ENCODE data around the gene LTB4R2.

Gene LTB4R2

GRCh38 chr14:24277606-24278321 is 32.2 kb upstream of the LTB4R2 start:
- DNase-seq (ENCODE audit: low read depth): no peak

- DNase-seq (ENCODE audit: low read depth): no peak
Observed at GRCh38 chr14:24278424-24278823, 31.5 kb upstream of the LTB4R2 start.

GRCh38 chr14:24279301-24280186 is 30.4 kb upstream of the LTB4R2 start:
- DNase-seq (ENCODE audit: low read depth): peak; percentile 41

DNA sequence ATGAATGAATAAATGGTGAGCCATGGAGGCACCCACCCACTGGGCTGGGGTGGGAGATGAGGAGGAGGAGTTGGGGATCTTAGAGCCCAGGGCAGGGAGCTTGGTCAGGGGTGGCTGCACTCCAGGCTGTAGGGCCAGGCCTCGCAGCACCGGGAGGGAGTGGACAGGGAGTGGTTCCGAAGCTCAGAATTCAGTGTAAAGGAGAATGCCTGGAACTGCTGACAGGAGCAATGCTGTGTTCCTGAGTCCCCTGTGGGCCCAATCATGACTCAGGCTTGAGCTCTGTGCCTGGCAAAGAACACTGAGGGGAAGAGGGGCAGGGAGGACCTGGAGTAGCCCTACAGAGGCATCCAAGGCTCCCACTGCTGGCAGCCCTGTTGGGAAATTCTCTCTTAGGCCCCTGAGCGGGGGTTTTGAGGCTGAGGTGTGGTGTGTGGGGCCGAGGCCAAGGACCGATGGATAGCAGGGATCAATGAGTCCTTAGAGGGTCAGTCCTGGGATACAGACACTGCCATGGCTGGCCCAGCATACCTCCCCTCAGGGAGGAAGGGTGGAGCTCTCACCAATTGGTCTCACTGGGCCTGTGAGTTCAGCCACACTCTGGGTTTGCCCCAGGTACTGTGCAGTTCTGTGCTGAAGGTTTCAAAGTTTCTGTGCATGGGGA is 29.0 kb upstream of the LTB4R2 start:
- DNase-seq (ENCODE audit: low read depth): no peak

- DNase-seq (ENCODE audit: low read depth): no peak
Observed at GRCh38 chr14:24281636-24282035, 28.3 kb upstream of the LTB4R2 start.

DNA sequence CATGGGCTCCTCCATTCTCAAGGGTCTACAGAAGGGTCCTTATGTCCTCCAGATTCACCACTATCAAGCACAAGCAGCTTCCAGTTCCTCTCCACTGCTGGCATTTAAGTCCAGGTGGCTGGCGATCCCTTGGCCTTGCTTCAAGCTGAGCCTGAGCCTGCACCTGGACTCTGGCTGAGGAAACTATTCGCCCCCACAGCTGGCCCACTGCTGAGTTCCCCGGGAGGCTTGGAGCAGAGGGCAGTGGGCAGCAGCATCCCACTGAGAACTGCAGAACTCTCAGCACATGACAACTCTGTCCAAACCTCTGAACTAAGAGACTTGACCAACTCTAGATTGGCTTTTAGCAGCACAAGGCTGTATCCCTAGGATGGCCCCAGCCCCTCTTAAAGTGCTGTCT is 27.2 kb upstream of the LTB4R2 start:
- DNase-seq (ENCODE audit: low read depth): no peak

- no peak for DNase-seq (ENCODE audit: low read depth)
Observed at GRCh38 chr14:24283796-24284460, 26.0 kb upstream of the LTB4R2 start.

DNA sequence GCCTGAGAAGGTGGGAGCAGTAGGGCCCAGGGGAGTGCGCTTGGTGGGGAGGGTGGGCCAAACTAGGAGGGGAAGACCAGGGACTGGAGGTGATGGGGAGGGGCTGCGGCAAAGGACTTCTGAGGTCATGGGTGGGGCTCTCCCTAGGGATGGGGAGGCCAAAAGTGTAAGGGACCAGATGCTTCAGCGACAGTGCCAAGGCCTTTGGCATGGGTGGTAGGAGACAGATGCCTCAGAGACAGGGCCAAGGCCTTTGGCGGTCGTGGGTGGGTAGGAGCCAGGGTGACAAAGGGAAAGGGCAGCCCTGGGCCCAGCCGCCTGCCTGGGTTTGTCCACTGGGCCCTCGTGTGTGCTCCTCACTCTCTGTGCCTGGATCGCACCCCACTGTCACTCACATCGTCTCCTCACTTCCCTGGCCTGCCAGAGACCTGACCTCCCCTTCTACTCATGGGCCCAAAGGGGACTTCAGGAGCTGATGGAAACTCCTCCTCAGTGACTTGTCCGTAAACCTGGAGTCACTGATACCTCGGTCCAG is 25.4 kb upstream of the LTB4R2 start:
- no peak for DNase-seq (ENCODE audit: low read depth)

GRCh38 chr14:24285351-24285750 is 24.6 kb upstream of the LTB4R2 start:
- DNase-seq (ENCODE audit: low read depth): no peak

- DNase-seq (ENCODE audit: low read depth): no peak
Observed at GRCh38 chr14:24286996-24287395, 22.9 kb upstream of the LTB4R2 start.

GRCh38 chr14:24289649-24290280 is 20.2 kb upstream of the LTB4R2 start:
- no peak for DNase-seq (ENCODE audit: low read depth)

- DNase-seq (ENCODE audit: low read depth): no peak
Observed at GRCh38 chr14:24290746-24291145, 19.2 kb upstream of the LTB4R2 start.

DNA sequence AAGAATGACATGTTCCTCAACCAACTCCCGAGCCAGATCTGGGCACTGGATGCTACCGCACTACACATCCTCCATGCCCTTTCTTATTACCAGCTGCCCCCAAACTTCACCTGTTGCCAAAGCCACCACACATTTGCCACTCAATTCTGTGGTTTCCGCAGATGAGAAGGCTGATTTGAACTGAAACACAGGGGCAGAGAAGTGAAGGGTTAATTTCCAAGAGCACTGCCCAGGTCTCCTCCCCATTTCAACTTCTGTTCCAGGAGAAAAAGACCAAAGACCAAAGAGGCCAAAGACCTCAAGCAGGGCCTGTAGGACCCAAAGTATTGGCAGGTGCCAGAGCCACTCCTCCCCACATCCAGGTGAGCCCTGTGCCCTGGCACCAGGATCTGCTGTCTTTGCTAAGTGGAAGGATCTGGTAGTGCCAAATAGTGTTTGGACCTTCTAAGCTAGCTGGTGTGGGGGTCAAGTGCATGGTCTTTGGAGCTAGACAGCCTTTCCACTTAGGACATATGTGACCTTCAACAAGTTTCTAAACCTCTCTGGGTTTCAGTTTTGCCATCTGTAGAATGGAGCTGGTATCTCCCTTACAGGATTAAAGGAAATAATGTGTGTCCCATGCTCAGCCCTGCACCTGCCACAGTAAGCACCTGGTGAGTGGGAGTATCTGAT is 18.4 kb upstream of the LTB4R2 start:
- DNase-seq (ENCODE audit: low read depth): no peak

DNA sequence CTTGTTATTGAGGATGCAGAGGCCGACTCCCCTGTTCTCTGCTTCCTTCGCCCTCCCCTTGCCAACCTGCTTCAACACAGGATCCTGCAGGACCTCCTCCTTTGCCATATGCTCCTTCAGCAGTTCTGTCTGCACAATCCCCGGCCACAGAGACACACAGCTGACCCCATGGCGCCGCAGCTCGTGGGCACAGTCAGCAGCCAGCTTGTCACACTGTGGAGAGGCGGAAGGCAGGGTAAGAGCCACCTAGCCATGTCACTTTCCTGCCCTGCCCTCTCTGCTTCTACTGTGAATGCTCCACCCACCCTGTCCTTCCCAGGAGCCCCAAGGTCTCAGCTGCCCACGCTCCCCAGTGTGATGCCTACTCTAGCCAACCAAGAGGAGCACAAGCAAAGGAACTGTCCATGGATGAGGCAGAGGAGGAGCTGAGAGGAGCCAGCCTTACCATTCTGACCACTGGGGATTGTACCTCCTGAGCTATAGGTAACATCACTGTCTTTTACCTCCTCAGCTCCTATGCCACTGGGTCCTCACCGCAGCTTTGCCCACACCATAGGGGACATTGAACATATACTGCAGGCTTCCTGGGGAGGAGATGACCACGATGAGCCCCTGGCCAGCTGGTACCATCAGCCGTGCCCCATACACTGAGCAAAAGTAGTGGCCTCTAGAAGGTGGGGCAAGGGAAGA is 17.7 kb upstream of the LTB4R2 start:
- DNase-seq (ENCODE audit: low read depth): no peak

- no peak for DNase-seq (ENCODE audit: low read depth)
Observed at GRCh38 chr14:24293525-24293924, 16.4 kb upstream of the LTB4R2 start.

DNA sequence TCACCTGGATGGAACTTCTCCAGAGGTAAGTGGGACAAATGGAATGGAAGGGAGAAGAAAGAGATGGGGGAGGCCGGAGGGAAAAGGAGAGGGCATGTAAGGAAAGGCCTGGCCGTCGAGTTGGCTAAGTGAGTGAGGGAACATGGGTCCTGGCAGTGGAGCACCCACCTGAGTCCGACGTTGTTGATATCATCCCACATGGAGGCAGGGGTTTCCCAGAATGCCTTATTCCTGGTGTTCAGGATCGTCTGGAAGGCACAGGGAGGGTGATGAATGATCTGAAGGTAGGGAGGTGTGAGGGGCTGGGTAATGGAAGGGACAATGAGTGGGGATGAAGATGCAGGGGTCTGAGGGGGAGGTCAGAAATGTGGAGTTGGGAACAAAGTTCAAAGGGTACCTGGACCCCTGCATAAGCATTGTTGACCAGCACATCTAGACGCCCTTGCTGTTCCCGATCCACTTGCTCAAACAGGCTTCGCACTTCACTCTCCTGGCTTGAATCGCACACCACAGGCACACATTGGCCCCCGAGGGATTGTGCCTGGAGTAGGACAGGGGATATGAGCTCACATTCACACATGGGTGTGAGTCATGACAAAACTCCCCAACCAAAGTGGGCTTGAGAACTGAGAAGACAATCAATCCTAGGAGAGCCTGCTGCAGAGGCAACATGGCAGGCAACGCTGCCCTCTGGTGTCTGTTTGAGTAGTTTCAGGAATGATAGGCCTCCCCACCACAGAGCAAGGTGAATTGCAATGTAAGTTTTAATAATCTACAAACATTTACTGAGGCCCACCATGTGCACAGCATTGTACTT is 13.4 kb upstream of the LTB4R2 start:
- peak; percentile 53 for DNase-seq (ENCODE audit: low read depth)

DNA sequence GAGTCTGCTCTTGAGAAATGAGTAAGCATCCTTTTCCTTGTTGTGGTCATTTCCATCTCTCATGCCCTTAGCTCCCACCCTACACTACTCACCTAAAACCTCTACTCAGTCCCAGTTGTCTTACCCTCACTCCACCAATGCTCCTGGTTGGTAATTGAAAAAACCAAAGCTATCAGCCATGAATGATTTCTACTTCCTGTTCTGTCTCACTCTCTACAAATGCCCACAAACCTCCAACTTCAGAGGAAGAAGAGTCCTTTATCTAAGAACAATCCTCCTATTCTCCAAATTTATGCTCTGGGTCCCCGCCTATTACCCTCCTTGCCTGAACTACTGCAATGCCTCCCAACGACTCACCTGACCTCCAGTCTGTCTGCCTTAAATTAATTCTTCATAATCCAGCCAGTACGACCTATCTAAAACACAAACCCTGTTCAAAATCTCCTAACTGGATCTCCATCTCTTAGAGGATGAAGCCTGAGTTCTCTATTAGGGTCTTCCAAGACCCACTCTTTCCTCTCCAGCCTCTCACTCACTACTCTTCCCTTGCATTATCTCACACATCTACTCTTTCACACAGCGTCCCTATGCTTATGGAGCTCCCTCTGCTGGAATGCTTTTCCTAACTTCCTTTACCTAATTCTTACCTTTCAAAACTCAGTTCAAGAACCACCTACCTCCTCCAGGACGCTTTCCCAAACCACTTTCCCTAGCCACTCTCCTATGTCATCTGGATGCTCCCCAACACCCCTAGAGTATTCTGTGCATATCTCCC is 12.6 kb upstream of the LTB4R2 start:
- no peak for DNase-seq (ENCODE audit: low read depth)

DNA sequence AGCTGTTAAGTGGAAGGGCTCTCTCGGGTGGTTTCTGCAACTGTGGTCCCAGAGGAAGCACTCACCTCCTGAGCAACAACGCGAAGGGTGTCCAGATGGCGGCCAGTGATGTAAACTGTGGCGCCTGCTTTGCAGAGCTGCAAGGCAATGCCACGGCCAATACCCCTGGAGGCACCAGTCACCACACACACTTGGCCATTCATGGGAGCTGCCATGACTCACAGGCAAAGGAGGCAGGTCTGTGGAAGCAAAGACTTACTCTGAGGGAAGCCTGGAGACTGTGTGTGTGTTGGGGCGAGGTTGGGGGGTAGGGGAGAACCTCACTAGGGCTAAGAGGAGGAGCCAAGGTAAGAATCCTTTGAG is 11.1 kb upstream of the LTB4R2 start:
- no peak for DNase-seq (ENCODE audit: low read depth)
